HEK293 (cell line): Measurements from ENCODE around the gene SYDE1.

Experiments
- CTCF ChIP-seq: fragments of 450-650 bp; formaldehyde crosslinking; IDR thresholded peaks from 2 replicates; pipeline ENCODE4 v1.5.1; 2016; ENCODE audit warnings: missing biosample characterization, missing genetic modification characterization
- ZBTB44 ChIP-seq: fragments of 450-650 bp; IDR thresholded peaks from 2 replicates; pipeline ENCODE4 v1.5.1; 2018; ENCODE audit warnings: missing biosample characterization, mild to moderate bottlenecking, missing genetic modification characterization
- ZNF561 ChIP-seq: fragments of 450-650 bp; IDR thresholded peaks from 2 replicates; pipeline ENCODE4 v1.5.1; 2018; ENCODE audit warnings: missing biosample characterization, missing genetic modification characterization, borderline replicate concordance

- TF ChIP-seq CTCF (no peak), ZNF561 (tag by site-specific recombination) (no peak), ZBTB44 (tag by site-specific recombination) (no peak)
Observed at GRCh38 chr19:15115080-15115479, 7.9 kb downstream of the SYDE1 start.
